Measurements from ENCODE around the gene F12.

F12 gene

DNA sequence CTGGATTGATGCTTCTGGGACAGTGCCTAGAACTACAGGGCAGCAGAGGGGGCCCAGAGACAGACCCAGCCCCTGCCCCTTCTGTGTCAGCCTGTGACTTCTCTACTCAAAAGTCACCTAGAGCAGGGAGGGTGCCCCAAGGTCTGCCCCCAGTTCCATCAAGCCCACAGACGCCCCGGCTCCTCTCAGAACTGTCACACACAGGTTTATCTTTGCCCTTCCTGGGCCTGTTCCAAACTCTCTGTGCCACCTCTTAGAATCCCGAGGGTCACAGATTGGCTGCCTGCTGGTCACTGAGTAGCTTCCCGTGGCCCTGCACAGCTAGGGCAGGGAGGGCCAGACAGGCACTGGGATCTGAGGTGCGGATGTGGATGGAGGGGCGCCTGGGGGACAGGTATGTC, 49.9 kb downstream of the F12 start:
- DNase-seq (ENCODE audit: insufficient read length) (no peak), FAIRE-seq (no peak)
- no peak for TF ChIP-seq POLR2AphosphoS5 (IDR thresholded peaks at IDR 0.05; ENCODE audit: low read depth, low read length)
- no peak for TF ChIP-seq TAF1 (IDR thresholded peaks at IDR 0.05; ENCODE audit: borderline replicate concordance, low read depth, low read length)

DNA sequence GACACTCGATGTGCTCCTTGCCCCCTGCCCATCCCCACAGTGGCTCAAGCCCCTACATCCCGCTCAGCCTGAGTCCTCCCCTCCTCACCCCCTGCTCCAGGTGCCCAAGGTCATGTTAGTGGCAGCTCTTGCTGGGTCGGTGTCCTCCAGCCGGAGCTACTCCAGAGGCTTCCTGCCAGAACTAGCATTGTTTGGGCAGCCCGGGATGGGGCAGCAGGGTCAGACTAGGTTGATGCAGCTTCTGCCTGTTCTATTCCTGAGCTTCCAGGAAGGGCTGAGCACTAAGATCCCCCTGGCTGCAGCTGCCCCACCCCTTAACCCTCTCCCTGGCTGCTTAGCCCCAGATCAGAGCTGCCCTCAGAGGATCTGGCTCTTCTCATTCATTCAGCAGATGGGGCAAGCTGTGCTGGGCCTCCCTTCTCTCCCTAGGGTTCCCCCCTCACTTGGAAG, 51.0 kb downstream of the F12 start:
- no peak for FAIRE-seq
- TF ChIP-seq POLR2A (IDR thresholded peaks at IDR 0.05; ENCODE audit: low read depth, low read length), result no peak
- TF ChIP-seq TAF1 (IDR thresholded peaks at IDR 0.05; ENCODE audit: borderline replicate concordance, low read depth, low read length), result no peak
- no peak for TF ChIP-seq POLR2AphosphoS5 (IDR thresholded peaks at IDR 0.05; ENCODE audit: low read depth, low read length)

GRCh38 chr5:177357459-177358351, 51.7 kb downstream of the F12 start, which contains the start of gene RGS14:
RGS14 (plus strand) TSS chr5:177357924; CDS start chr5:177358025, 101 bp downstream.
- TF ChIP-seq TAF1 (IDR thresholded peaks at IDR 0.05; ENCODE audit: borderline replicate concordance, low read depth, low read length) (no peak), POLR2AphosphoS5 (IDR thresholded peaks at IDR 0.05; ENCODE audit: low read depth, low read length) (no peak), POLR2A (IDR thresholded peaks at IDR 0.05; ENCODE audit: low read depth, low read length) (peak; percentile 66; the same call in 1 of the 2 replicates)
- FAIRE-seq (peak; percentile 98), DNase-seq (ENCODE audit: insufficient read length) (peak; percentile 90)

More for the DNA sequence above, 51.0 kb downstream of the F12 start:
- no peak for DNase-seq (ENCODE audit: insufficient read length)

GRCh38 chr5:177357146-177357458, 52.3 kb downstream of the F12 start:
- DNase-seq (ENCODE audit: insufficient read length) (no peak), FAIRE-seq (peak; percentile 33)
- no peak for TF ChIP-seq POLR2A (IDR thresholded peaks at IDR 0.05; ENCODE audit: low read depth, low read length)

DNA sequence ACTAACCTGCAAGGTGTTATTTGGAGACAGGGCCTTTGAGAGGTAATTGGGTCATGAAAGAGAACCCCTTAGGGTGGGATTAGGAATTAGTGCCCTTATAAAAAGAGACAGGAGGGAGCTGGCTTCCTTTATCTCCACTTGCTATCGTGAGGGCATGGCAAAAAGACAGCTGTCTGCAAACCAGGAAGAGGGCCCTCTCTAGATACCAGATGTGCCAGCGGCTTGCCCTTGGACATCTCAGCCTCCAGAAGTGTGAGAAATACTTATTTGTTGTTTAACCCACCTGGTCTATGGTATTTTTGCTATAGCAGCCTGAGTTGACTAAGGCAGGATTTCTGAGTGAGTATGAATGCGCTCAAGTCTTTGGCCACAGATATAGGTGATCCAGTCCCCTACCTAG, 52.6 kb downstream of the F12 start:
- no peak for DNase-seq (ENCODE audit: insufficient read length)
- FAIRE-seq, result no peak
- TF ChIP-seq POLR2A (IDR thresholded peaks at IDR 0.05; ENCODE audit: low read depth, low read length), result no peak

DNA sequence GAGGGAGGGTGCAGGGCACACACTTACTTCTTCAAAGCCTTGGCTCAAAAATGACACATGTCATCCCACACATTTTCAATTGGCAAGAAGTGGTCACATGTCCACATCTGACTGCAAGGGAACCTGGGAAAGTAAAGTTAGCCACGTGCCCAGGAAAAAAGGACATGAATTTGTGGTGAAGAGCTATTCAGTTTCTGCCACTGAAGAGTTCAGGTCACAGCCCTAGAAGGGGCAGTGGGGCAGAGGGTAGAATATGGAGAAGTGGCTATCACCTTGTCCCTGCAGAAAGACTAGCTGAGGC, 53.5 kb downstream of the F12 start:
- FAIRE-seq (no peak), DNase-seq (ENCODE audit: insufficient read length) (no peak)
- TF ChIP-seq TAF1 (IDR thresholded peaks at IDR 0.05; ENCODE audit: borderline replicate concordance, low read depth, low read length), result no peak
- no peak for TF ChIP-seq POLR2A (IDR thresholded peaks at IDR 0.05; ENCODE audit: low read depth, low read length)
- TF ChIP-seq POLR2AphosphoS5 (IDR thresholded peaks at IDR 0.05; ENCODE audit: low read depth, low read length), result no peak

DNA sequence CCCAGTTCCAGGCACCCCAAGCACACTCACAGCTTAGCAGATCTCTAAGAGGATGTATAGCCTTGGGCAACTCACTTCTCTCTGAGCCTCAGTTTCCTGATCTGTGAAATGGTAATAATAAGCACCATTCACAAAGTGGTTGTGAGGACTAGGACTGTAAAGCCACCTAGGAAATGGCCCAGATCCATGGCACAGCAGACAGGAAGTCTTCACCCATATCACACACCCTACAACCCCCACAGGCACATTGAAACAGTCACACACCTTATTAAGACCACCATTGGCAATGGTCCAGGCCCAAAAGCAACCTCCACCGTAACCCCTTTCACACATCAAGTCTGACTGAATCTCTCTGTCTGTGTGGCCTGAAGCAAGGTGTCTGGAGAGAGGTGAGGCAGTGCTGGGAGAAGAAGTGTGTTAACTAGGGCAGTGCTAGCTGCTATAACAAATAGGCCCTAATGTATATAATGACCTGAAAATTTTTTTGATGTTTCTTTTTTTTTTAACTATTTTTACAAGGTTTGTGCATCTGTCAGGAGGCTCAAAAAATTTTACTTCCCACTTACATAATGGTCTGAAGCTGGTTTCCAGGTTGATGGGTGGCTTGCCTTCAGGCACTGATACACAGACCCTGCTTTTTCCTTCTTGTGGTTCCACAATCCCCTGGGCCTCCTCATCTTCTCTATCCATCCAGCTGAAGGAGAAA, 54.0 kb downstream of the F12 start:
- no peak for TF ChIP-seq POLR2A (IDR thresholded peaks at IDR 0.05; ENCODE audit: low read depth, low read length)
- TF ChIP-seq TAF1 (IDR thresholded peaks at IDR 0.05; ENCODE audit: borderline replicate concordance, low read depth, low read length), result no peak
- TF ChIP-seq POLR2AphosphoS5 (IDR thresholded peaks at IDR 0.05; ENCODE audit: low read depth, low read length), result no peak
- FAIRE-seq (no peak), DNase-seq (ENCODE audit: insufficient read length) (no peak)

DNA sequence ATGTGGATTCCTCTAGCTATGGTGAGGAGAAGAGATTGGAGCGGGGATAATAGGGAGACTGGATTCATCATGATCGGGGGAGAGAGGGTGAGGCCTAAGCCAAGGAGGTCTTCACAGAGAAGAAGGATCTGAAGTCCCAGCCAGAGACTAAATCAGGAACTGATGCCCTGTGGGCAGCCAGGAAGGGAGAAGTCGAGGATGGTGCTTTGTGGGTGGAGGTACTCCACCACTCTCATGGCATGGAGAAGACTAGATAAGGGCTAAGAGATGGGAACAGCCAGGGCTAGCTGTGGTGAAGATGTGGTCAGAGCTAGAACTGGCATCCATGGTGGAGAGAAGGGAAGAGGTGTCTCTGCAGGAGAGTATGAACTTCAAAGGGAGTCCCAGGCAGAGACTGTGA, 54.7 kb downstream of the F12 start:
- DNase-seq (ENCODE audit: insufficient read length), result no peak
- no peak for FAIRE-seq
- TF ChIP-seq TAF1 (IDR thresholded peaks at IDR 0.05; ENCODE audit: borderline replicate concordance, low read depth, low read length) (no peak), POLR2AphosphoS5 (IDR thresholded peaks at IDR 0.05; ENCODE audit: low read depth, low read length) (no peak), POLR2A (IDR thresholded peaks at IDR 0.05; ENCODE audit: low read depth, low read length) (no peak)

DNA sequence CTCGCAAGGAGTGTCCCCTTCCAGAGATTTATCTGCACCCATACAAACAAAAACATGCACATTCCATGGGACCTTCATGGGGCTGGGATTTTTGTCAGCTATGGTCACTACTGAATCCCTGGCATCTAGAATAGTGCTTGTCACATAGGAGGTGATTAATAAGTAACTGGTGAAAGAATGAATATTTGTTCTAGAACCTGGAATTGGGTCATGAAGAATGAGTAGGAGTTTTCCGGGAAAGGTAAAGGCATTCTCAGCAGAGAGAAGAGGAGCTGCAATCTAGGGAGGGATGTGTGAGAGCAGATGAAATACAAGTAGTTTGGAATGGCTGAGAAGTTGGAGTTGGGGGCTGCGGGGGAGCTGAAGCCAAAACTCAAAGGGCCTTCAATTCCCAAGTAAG, 55.1 kb downstream of the F12 start:
- TF ChIP-seq POLR2A (IDR thresholded peaks at IDR 0.05; ENCODE audit: low read depth, low read length), result no peak
- no peak for TF ChIP-seq TAF1 (IDR thresholded peaks at IDR 0.05; ENCODE audit: borderline replicate concordance, low read depth, low read length)
- no peak for TF ChIP-seq POLR2AphosphoS5 (IDR thresholded peaks at IDR 0.05; ENCODE audit: low read depth, low read length)
- FAIRE-seq, result no peak

GRCh38 chr5:177353093-177353492, 56.3 kb downstream of the F12 start:
- no peak for TF ChIP-seq TAF1 (IDR thresholded peaks at IDR 0.05; ENCODE audit: borderline replicate concordance, low read depth, low read length)
- TF ChIP-seq POLR2A (IDR thresholded peaks at IDR 0.05; ENCODE audit: low read depth, low read length), result no peak
- no peak for TF ChIP-seq POLR2AphosphoS5 (IDR thresholded peaks at IDR 0.05; ENCODE audit: low read depth, low read length)
- DNase-seq (ENCODE audit: insufficient read length) (no peak), FAIRE-seq (no peak)

More for the DNA sequence above, 55.1 kb downstream of the F12 start:
- DNase-seq (ENCODE audit: insufficient read length), result no peak

All from GM12892 (cell line).